SK-N-SH (cell line): ENCODE results near the gene SDK1. TPM values are rescaled to one million over a fixed set of nuclear protein-coding genes. Genes with fewer than 3 reads are reported as not detected.

Experiments
- CTCF ChIA-PET: fragments of 300-600, 350-600 bp; formaldehyde crosslinking; extraction: SDS; loops from one replicate; lab custom pipeline; 2021; lab: Yijun Ruan, JAX
- POLR2A ChIA-PET: fragments of 350-600 bp; sonication (Branson Sonifier 250); formaldehyde crosslinking; extraction: SDS; loops from one replicate; lab custom pipeline; 2020; ENCODE audit warnings: antibody characterized with exemption, inconsistent platforms; lab: Yijun Ruan, JAX
- DNase-seq: peaks from one replicate; pipeline ENCODE4 v3.0.0; 2012
- H2AFZ ChIP-seq: fragments of 200-600 bp; sonication (generic); 2 replicates; pipeline ENCODE4 v1.8.1; 2016; ENCODE audit warnings: antibody characterized with exemption, mild to moderate bottlenecking, low read depth
- H3F3A ChIP-seq: fragments of 200-600 bp; sonication (generic); replicated peaks from 2 replicates; pipeline ENCODE3; 2016; ENCODE audit warnings: antibody characterized with exemption, mild to moderate bottlenecking; ENCODE audit not compliant: insufficient read depth
- H3K27ac ChIP-seq, 2 experiments: fragments of 200-500 bp in 1 of 2; fragments of 200-600 bp in 1 of 2; sonication (Bioruptor generic) in 1 of 2; sonication (generic), shearing (Covaris generic) in 1 of 2; 2 replicates each; pipeline versions ENCODE4 v1.5.1 to v1.6.1; 2014 to 2016; ENCODE audit warnings: low read depth in 2 of 2, inconsistent platforms in 1 of 2, low read length in 1 of 2, mild to moderate bottlenecking in 1 of 2, mixed read lengths in 1 of 2
- H3K27me3 ChIP-seq: fragments of 200-600 bp; sonication (generic), shearing (Covaris generic); 2 replicates; pipeline ENCODE4 v1.6.1; 2016; ENCODE audit warnings: mixed run types; ENCODE audit not compliant: insufficient read depth
- H3K36me3 ChIP-seq, 2 experiments: fragments of 200-500 bp in 1 of 2; fragments of 200-600 bp in 1 of 2; sonication (Bioruptor generic) in 1 of 2; sonication (generic) in 1 of 2; replicated peaks in 1 of 2; 2 replicates each; pipeline versions ENCODE3 to v1.5.1; 2014 to 2016; ENCODE audit warnings: low read length in 1 of 2, mild to moderate bottlenecking in 1 of 2; ENCODE audit not compliant: insufficient read depth in 2 of 2, control insufficient read depth in 1 of 2
- H3K4me1 ChIP-seq, 2 experiments: fragments of 200-500 bp in 1 of 2; fragments of 200-600 bp in 1 of 2; sonication (Bioruptor generic) in 1 of 2; sonication (generic), shearing (Covaris generic) in 1 of 2; 2 replicates each; pipeline versions ENCODE4 v1.5.1 to v1.6.1; 2014 to 2016; ENCODE audit warnings: low read depth in 1 of 2, low read length in 1 of 2, mixed run types in 1 of 2; ENCODE audit not compliant: insufficient read depth in 2 of 2, control insufficient read depth in 1 of 2
- H3K4me2 ChIP-seq: fragments of 200-600 bp; sonication (generic), shearing (Covaris generic); 2 replicates; pipeline ENCODE4 v1.6.1; 2017; ENCODE audit warnings: mixed run types
- H3K4me3 ChIP-seq, 2 experiments: fragments of 200-500 bp in 1 of 2; fragments of 200-600 bp in 1 of 2; sonication (Bioruptor generic) in 1 of 2; sonication (generic), shearing (Covaris generic) in 1 of 2; 2 replicates each; pipeline versions ENCODE4 v1.5.1 to v1.8.1; 2014 to 2016; ENCODE audit warnings: low read depth in 2 of 2, inconsistent platforms in 1 of 2, low read length in 1 of 2, mild to moderate bottlenecking in 1 of 2, mixed read lengths in 1 of 2, moderate library complexity in 1 of 2
- H3K79me2 ChIP-seq: fragments of 200-600 bp; sonication (generic); 2 replicates; pipeline ENCODE4 v1.8.1; 2017; ENCODE audit warnings: mild to moderate bottlenecking; ENCODE audit not compliant: insufficient read depth
- H3K9ac ChIP-seq: fragments of 200-600 bp; sonication (generic); 2 replicates; pipeline ENCODE4 v1.6.1; 2017; ENCODE audit warnings: mixed run types
- H3K9me2 ChIP-seq: fragments of 200-600 bp; sonication (generic); 2 replicates; pipeline ENCODE4 v1.6.1; 2017; ENCODE audit warnings: mixed run types
- H3K9me3 ChIP-seq: fragments of 200-600 bp; sonication (generic); 2 replicates; pipeline ENCODE4 v1.6.1; 2017; ENCODE audit warnings: mixed run types, mild to moderate bottlenecking, moderate library complexity
- H4K20me1 ChIP-seq: fragments of 200-600 bp; sonication (generic); 2 replicates; pipeline ENCODE4 v1.6.1; 2017; ENCODE audit warnings: mild to moderate bottlenecking, mixed run types; ENCODE audit not compliant: insufficient read depth
- CHD2 ChIP-seq: fragments of 150-350 bp; IDR thresholded peaks from 2 replicates; pipeline ENCODE4 v1.6.1; 2018; ENCODE audit warnings: low read length; ENCODE audit not compliant: partially characterized antibody
- EZH2phosphoT487 ChIP-seq: fragments of 200-600 bp; sonication (generic); IDR thresholded peaks from 2 replicates; pipeline ENCODE4 v1.6.1; 2017; ENCODE audit warnings: low read depth, mixed run types, mild to moderate bottlenecking, antibody characterized with exemption, moderate library complexity, borderline replicate concordance
- FOSL2 ChIP-seq: IDR thresholded peaks from 2 replicates; pipeline ENCODE4 v1.4.0; 2012; ENCODE audit warnings: low read depth, mild to moderate bottlenecking, moderate library complexity, borderline replicate concordance
- FOXJ3 ChIP-seq: sonication (generic); formaldehyde crosslinking; IDR thresholded peaks from 2 replicates; pipeline ENCODE4 v1.5.1; 2020; ENCODE audit warnings: mild to moderate bottlenecking, missing genetic modification reagents
- GATA2 ChIP-seq: sonication (generic); formaldehyde crosslinking; IDR thresholded peaks from 2 replicates; pipeline ENCODE4 v1.5.0; 2020; ENCODE audit warnings: mild to moderate bottlenecking, missing genetic modification reagents
- MXI1 ChIP-seq: IDR thresholded peaks from 2 replicates; pipeline ENCODE4 v1.6.1; 2012; ENCODE audit warnings: mild to moderate bottlenecking, low read depth, low read length, improper control_type of control experiment
- NFIC ChIP-seq: IDR thresholded peaks from 2 replicates; pipeline ENCODE4 v1.4.0; 2012; ENCODE audit warnings: borderline replicate concordance
- POLR2AphosphoS5 ChIP-seq: IDR thresholded peaks from 2 replicates; pipeline ENCODE4 v1.6.1; 2012; ENCODE audit warnings: low read depth, low read length
- SIN3A ChIP-seq: IDR thresholded peaks from 2 replicates; pipeline ENCODE4 v1.6.1; 2012; ENCODE audit warnings: low read depth, mild to moderate bottlenecking, low read length, moderate library complexity, borderline replicate concordance
- SMC3 ChIP-seq: IDR thresholded peaks from 2 replicates; pipeline ENCODE4 v1.6.1; 2012; ENCODE audit warnings: low read depth, low read length, improper control_type of control experiment
- TEAD4 ChIP-seq: IDR thresholded peaks from 2 replicates; pipeline ENCODE4 v1.4.0; 2012; ENCODE audit warnings: mild to moderate bottlenecking, borderline replicate concordance; ENCODE audit not compliant: insufficient read depth
- YY1 ChIP-seq: IDR thresholded peaks from 2 replicates; pipeline ENCODE4 v1.4.0; 2012; ENCODE audit warnings: low read depth, mild to moderate bottlenecking
- WGBS: methylation state at CpG from one replicate; pipeline ENCODE4 v1.1.6; 2017; ENCODE audit warnings: low lambda C conversion rate; 5-methylcytosine and 5-hydroxymethylcytosine counted together
- polyA plus RNA-seq, 3 experiments: library from polyadenylated mRNA; depleted of rRNA; stranded (reverse); fragments of >200 nt; gene quantifications; 2 replicates each; pipeline ENCODE4 v1.2.3, GENCODE V29; 2012
- TF ChIP-seq, protein P1 (sequence below): fragments of 150-350 bp; IDR thresholded peaks from 2 replicates; pipeline ENCODE4 v1.6.1; 2017; ENCODE audit warnings: antibody characterized with exemption, low read length, low read depth, borderline replicate concordance

Gene SDK1
- polyA plus RNA-seq, 1 of the 3 experiments (the other 2 are of a cell fraction): 1.2 TPM

DNA sequence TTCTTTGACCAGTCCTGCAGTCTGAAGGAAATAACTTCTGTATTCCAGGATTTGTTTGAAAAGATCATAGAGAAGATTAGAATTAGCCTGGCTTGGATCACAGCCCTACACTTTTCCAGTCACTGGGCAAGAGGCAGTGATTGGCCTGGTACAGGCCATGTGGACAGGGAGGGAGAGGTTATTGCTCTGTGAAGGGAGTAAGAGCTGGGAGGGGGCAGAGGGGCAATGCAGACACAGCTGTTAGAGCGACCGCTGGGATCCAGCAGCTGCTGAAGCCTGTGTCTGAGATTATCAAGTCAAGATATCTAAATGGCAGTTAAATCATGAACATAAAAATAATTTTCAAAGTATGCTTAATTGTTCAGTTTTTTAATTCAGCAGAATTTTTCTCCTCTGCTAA lies 257.3 kb downstream of the SDK1 start (continued):
- no peak for TF ChIP-seq SMC3
- no peak for TF ChIP-seq FOSL2
- no peak for TF ChIP-seq EZH2phosphoT487
- TF ChIP-seq, protein P1, sequence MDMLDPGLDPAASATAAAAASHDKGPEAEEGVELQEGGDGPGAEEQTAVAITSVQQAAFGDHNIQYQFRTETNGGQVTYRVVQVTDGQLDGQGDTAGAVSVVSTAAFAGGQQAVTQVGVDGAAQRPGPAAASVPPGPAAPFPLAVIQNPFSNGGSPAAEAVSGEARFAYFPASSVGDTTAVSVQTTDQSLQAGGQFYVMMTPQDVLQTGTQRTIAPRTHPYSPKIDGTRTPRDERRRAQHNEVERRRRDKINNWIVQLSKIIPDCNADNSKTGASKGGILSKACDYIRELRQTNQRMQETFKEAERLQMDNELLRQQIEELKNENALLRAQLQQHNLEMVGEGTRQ: peak; percentile 54; the same call in 1 of the 2 replicates
- TF ChIP-seq YY1: no peak
- TF ChIP-seq POLR2AphosphoS5: no peak
- TF ChIP-seq MXI1: no peak
- TF ChIP-seq CHD2: peak; percentile 77
- no peak for TF ChIP-seq NFIC

DNA sequence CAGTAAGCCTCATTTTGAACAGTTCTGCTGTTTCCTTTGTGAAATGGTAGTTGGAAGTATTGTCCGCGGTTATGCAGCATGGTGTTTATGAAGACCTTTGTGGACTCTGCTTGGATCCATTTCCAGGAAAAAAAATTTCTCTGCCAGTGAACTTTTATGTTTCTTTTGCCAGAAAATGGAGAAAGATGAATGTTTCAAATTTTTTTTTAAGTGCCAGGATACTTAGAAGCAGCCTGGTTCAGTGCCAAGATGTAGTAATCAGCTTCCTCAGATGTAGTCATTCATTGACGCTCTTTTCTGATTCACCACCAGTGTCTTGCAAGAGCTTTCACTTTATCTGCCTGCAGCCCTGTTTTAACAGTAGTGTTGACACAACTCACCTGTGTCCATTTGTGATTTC lies 258.2 kb downstream of the SDK1 start:
- no peak overlapping the region for H3K9ac ChIP-seq
- peak overlapping the region; percentile 54; the same call in 1 of the 2 replicates for H2AFZ ChIP-seq

DNA sequence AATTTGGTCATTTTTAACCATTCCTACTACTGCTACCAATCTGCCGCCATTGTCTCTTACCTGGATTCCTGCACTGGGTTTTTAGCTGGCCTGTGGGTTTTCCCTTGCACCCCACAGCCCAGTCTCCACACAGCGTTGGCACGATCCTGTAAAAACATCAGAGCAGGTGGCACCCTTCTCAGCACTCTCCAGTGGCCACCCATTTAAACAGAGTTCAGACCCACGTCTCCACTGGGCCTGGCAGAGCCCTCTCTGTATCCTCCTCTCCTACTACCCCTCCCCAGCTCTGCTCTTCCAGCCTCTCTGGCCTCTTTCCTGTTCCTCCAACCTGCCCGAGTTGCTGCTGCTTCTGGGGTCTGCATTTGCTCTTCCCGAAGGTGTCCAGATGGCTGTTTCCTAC lies 259.4 kb downstream of the SDK1 start:
- Histone ChIP-seq H3K4me1 (peaks cover 7 to 23% of the 10 kb centered on the region in 2 experiments; a peak in 3 of 4 replicates), H3K27ac (no peak overlapping the region), H3K79me2 (no peaks in the 10 kb centered on the region), H3K36me3 (no peaks in the 10 kb centered on the region), H2AFZ (no peak overlapping the region), H3K9ac (no peak overlapping the region), H3K4me3 (no peak overlapping the region), H3K9me3 (no peaks in the 10 kb centered on the region; the same call in 1 of the 2 replicates), H3K9me2 (no peaks in the 10 kb centered on the region), H3K4me2 (no peak overlapping the region), H3K27me3 (no peaks in the 10 kb centered on the region), H4K20me1 (no peaks in the 10 kb centered on the region), H3F3A (peaks cover 3% of the 10 kb centered on the region)
- WGBS: 65% methylated on average over 6 of the region's 6 CpGs
- ChIA-PET CTCF (interaction anchor here (1.4 kb wide), 1 partner anchor 259 kb away, joined by 3 read pairs; the partner anchor contains the start of gene SDK1), POLR2A (no interaction called here)
- no peak for DNase-seq
- TF ChIP-seq EZH2phosphoT487 (no peak), GATA2 (no peak), TEAD4 (no peak)
- TF ChIP-seq, protein P1: no peak

More for the DNA sequence above, 258.2 kb downstream of the SDK1 start:
- H3K36me3 ChIP-seq: no peaks in the 10 kb centered on the region
- H3K9me3 ChIP-seq: no peaks in the 10 kb centered on the region; the same call in 1 of the 2 replicates
- peak overlapping the region; percentile 23 to 94 for H3K27ac ChIP-seq
- CTCF ChIA-PET: interaction anchor here (0.7 kb wide), 2 partner anchors 22 to 258 kb away, joined by 3 to 4 read pairs; partner anchors contain the start of gene SDK1
- peaks cover 3% of the 10 kb centered on the region for H3F3A ChIP-seq
- TF ChIP-seq FOXJ3 (CRISPR knock-in tag) (no peak; the same call in 1 of the 2 replicates), SIN3A (no peak), FOSL2 (peak; percentile 29; the same call in 1 of the 2 replicates)
- H3K9me2 ChIP-seq: no peaks in the 10 kb centered on the region
- 7% methylated on average over 3 of the region's 3 CpGs for WGBS
- peak overlapping the region; percentile 5 to 18 for H3K4me3 ChIP-seq
- peaks cover 7 to 18% of the 10 kb centered on the region in 2 experiments; a peak in 3 of 4 replicates for H3K4me1 ChIP-seq
- H4K20me1 ChIP-seq: no peaks in the 10 kb centered on the region
- POLR2A ChIA-PET: no interaction called here
- H3K27me3 ChIP-seq: no peaks in the 10 kb centered on the region
- no peak for DNase-seq
- no peaks in the 10 kb centered on the region for H3K79me2 ChIP-seq
- no peak overlapping the region; the same call in none of the 2 replicates for H3K4me2 ChIP-seq
